K562 (cell line): ENCODE measurements around the gene CEMP1. TPM values are rescaled to one million over a fixed set of nuclear protein-coding genes. Genes with fewer than 3 reads are reported as not detected.
A peak's percentile ranks its signal among the peaks of the same experiment; 100 is the strongest.

Experiments used
- ADNP ChIP-seq: fragments of 200-800 bp; sonication (Bioruptor generic); IDR thresholded peaks from 2 replicates; pipeline ENCODE4 v1.6.1; 2016; ENCODE audit warnings: missing genetic modification characterization, missing compliant biosample characterization
- CBX8 ChIP-seq: fragments of 200-600 bp; sonication (generic); IDR thresholded peaks from 2 replicates; pipeline ENCODE4 v1.6.1; 2012; ENCODE audit warnings: borderline replicate concordance, mixed run types, low read depth, mild to moderate bottlenecking, moderate library complexity, mixed read lengths, low read length, control low read depth, inconsistent platforms; ENCODE audit not compliant: poor library complexity, severe bottlenecking; ENCODE audit errors: extremely low read depth
- CHD1 ChIP-seq: fragments of 200-600 bp; sonication (generic); IDR thresholded peaks from one replicate; pipeline ENCODE4 v1.6.1; 2012; ENCODE audit warnings: mild to moderate bottlenecking, moderate library complexity, low read length, inconsistent platforms
- GTF2E2 ChIP-seq: fragments of 200-800 bp; sonication (Bioruptor generic); IDR thresholded peaks from 2 replicates; pipeline ENCODE4 v1.6.1; 2016; ENCODE audit warnings: missing genetic modification characterization, missing compliant biosample characterization
- HOXB6 ChIP-seq: fragments of 250-450 bp; sonication (Bioruptor Pico); IDR thresholded peaks from 2 replicates; pipeline ENCODE4 v1.5.1; 2022; ENCODE audit warnings: mild to moderate bottlenecking, borderline replicate concordance
- MAFG ChIP-seq: fragments of 450-650 bp; conservative IDR thresholded peaks from 2 replicates; pipeline ENCODE4 v1.6.1; 2016; ENCODE audit warnings: missing genetic modification characterization, missing compliant biosample characterization
- POLR2G ChIP-seq: fragments of 200-400 bp; formaldehyde crosslinking; IDR thresholded peaks from 2 replicates; pipeline ENCODE4 v1.6.1; 2017; ENCODE audit warnings: low read depth, mild to moderate bottlenecking, antibody characterized with exemption, low read length, moderate library complexity
- RB1 ChIP-seq: fragments of 450-650 bp; IDR thresholded peaks from 2 replicates; pipeline ENCODE4 v1.6.1; 2017; ENCODE audit warnings: low read depth, mild to moderate bottlenecking
- SIN3B ChIP-seq: fragments of 450-650 bp; IDR thresholded peaks from 2 replicates; pipeline ENCODE4 v1.6.1; 2017; ENCODE audit warnings: low read depth, mild to moderate bottlenecking, moderate library complexity
- SNRNP70 ChIP-seq: fragments of 200-400 bp; formaldehyde crosslinking; optimal IDR thresholded peaks from 2 replicates; pipeline ENCODE3; 2017; ENCODE audit warnings: low read depth, low read length
- ZNF140 ChIP-seq: fragments of 250-450 bp; sonication (Bioruptor Pico); IDR thresholded peaks from 2 replicates; pipeline ENCODE4 v1.8.0; 2021; ENCODE audit warnings: moderate library complexity, mild to moderate bottlenecking, inconsistent platforms
- ZNF583 ChIP-seq: fragments of 250-450 bp; sonication (Bioruptor Pico); IDR thresholded peaks from 2 replicates; pipeline ENCODE4 v1.4.0; 2020
- ZNF696 ChIP-seq: fragments of 250-450 bp; sonication (Bioruptor Pico); conservative IDR thresholded peaks from 2 replicates; pipeline ENCODE4 v1.4.0; 2020; ENCODE audit warnings: mild to moderate bottlenecking, moderate library complexity
- polyA plus RNA-seq, 8 experiments: library from polyadenylated mRNA; depleted of rRNA in 4 of 8; stranded (reverse) in 5 of 8; unstranded in 3 of 8; fragments of >200 nt; fragmentation: Nextera tagmentation in 2 of 8; fragmentation: Illumina TruSeq in 1 of 8; extraction: Ambion mirVana in 2 of 8; extraction: Trizol in 1 of 8; gene quantifications; 2 replicates each; pipeline versions ENCODE4 v1.2.1 to v1.2.3, GENCODE V29; 2011 to 2014; ENCODE audit warnings: inconsistent platforms in 1 of 8, missing spikeins in 1 of 8
- total RNA-seq, 7 experiments: library from RNA; depleted of rRNA in 6 of 7; stranded (reverse); fragments of >200 nt in 6 of 7; fragmentation: Illumina TruSeq in 2 of 7; extraction: Trizol in 2 of 7; gene quantifications; 2 replicates each; pipeline versions ENCODE4 v1.2.1 to v1.2.3, GENCODE V29; 2011 to 2021; ENCODE audit warnings: low replicate concordance in 1 of 7
- TF ChIP-seq, protein P1 (sequence below): fragments of 450-650 bp; IDR thresholded peaks from 2 replicates; pipeline ENCODE4 v1.6.1; 2017; ENCODE audit warnings: antibody characterized with exemption, mild to moderate bottlenecking
- TF ChIP-seq, protein P2 (sequence below): fragments of 450-650 bp; formaldehyde crosslinking; IDR thresholded peaks from 2 replicates; pipeline ENCODE4 v1.4.0; 2020; ENCODE audit warnings: mild to moderate bottlenecking, mixed read lengths
- TF ChIP-seq, protein P3 (sequence below), 2 experiments: fragments of 200-800 bp in 1 of 2; sonication (Bioruptor generic) in 1 of 2; sonication (generic) in 1 of 2; formaldehyde crosslinking in 1 of 2; IDR thresholded peaks in 1 of 2; conservative IDR thresholded peaks in 1 of 2; 2 replicates each; pipeline versions ENCODE4 v1.5.0 to v1.6.1; 2016 to 2020; ENCODE audit warnings: missing compliant biosample characterization in 1 of 2, missing genetic modification characterization in 1 of 2, missing genetic modification reagents in 1 of 2
- TF ChIP-seq, protein P4 (sequence below): fragments of 250-450 bp; sonication (Bioruptor Pico); IDR thresholded peaks from 2 replicates; pipeline ENCODE4 v1.4.0; 2020; ENCODE audit warnings: borderline replicate concordance

Gene CEMP1
- total and polyA plus RNA-seq, 9 of the 15 experiments (the other 6 are each of a cell fraction or from before 2014, with no cell fraction given): 0.05 to 0.45 TPM; not detected in 7

DNA sequence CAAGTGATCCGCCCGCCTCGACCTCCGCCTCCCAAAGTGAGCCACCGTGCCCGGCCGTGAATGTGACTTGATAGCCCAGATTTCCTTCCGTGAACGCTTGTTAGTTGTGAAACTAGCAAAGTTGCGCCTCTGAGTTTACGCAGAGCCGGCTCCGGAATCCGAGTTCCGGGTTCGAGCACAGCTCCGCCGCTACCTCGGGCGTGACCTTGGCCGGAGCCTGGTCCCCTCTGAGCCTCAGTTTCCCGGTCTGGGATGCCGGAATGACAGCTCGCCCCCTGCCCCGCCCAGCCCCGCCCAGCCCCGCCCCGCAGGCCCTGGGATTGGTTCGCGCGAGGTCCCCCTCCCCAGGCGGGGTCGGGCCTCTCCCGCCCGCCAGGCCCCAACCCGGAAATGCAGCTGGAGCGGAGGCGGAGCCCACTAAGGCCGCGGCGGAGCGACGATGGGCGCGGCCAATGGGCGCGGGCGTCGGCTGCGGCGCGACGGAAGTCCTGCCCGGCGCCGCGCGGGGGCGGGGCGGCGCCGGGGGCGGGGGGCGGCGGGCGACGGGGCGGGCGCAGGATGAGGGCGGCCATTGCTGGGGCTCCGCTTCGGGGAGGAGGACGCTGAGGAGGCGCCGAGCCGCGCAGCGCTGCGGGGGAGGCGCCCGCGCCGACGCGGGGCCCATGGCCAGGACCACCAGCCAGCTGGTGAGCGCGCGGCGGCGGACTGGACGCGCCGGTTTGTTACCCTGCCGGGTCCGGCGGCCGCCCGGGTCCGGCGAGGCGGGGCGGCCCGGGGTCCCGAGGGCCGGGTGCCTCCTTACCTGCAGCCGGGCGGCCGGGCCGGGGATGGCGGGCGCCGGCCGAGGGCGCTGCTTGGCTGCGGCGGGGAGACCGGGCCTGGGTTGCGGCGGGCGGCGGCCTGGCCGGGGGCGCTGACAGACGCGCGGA lies 6.5 kb upstream of the CEMP1 start, which contains the start of gene PDPK1 (continued):
- TF ChIP-seq, protein P1, sequence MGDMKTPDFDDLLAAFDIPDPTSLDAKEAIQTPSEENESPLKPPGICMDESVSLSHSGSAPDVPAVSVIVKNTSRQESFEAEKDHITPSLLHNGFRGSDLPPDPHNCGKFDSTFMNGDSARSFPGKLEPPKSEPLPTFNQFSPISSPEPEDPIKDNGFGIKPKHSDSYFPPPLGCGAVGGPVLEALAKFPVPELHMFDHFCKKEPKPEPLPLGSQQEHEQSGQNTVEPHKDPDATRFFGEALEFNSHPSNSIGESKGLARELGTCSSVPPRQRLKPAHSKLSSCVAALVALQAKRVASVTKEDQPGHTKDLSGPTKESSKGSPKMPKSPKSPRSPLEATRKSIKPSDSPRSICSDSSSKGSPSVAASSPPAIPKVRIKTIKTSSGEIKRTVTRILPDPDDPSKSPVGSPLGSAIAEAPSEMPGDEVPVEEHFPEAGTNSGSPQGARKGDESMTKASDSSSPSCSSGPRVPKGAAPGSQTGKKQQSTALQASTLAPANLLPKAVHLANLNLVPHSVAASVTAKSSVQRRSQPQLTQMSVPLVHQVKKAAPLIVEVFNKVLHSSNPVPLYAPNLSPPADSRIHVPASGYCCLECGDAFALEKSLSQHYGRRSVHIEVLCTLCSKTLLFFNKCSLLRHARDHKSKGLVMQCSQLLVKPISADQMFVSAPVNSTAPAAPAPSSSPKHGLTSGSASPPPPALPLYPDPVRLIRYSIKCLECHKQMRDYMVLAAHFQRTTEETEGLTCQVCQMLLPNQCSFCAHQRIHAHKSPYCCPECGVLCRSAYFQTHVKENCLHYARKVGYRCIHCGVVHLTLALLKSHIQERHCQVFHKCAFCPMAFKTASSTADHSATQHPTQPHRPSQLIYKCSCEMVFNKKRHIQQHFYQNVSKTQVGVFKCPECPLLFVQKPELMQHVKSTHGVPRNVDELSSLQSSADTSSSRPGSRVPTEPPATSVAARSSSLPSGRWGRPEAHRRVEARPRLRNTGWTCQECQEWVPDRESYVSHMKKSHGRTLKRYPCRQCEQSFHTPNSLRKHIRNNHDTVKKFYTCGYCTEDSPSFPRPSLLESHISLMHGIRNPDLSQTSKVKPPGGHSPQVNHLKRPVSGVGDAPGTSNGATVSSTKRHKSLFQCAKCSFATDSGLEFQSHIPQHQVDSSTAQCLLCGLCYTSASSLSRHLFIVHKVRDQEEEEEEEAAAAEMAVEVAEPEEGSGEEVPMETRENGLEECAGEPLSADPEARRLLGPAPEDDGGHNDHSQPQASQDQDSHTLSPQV: no peak; the same call in 1 of the 2 replicates
- TF ChIP-seq, protein P2, sequence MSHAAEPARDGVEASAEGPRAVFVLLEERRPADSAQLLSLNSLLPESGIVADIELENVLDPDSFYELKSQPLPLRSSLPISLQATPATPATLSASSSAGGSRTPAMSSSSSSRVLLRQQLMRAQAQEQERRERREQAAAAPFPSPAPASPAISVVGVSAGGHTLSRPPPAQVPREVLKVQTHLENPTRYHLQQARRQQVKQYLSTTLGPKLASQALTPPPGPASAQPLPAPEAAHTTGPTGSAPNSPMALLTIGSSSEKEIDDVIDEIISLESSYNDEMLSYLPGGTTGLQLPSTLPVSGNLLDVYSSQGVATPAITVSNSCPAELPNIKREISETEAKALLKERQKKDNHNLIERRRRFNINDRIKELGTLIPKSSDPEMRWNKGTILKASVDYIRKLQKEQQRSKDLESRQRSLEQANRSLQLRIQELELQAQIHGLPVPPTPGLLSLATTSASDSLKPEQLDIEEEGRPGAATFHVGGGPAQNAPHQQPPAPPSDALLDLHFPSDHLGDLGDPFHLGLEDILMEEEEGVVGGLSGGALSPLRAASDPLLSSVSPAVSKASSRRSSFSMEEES (CRISPR knock-in tag): no peak
- TF ChIP-seq SIN3B: peak; percentile 74
- no peak for TF ChIP-seq HOXB6 (CRISPR knock-in tag)
- TF ChIP-seq CBX8: no peak
- TF ChIP-seq ZNF583 (CRISPR knock-in tag): no peak
- no peak for TF ChIP-seq SNRNP70
- peak; percentile 54; the same call in 1 of the 2 replicates for TF ChIP-seq RB1
- TF ChIP-seq, protein P3, sequence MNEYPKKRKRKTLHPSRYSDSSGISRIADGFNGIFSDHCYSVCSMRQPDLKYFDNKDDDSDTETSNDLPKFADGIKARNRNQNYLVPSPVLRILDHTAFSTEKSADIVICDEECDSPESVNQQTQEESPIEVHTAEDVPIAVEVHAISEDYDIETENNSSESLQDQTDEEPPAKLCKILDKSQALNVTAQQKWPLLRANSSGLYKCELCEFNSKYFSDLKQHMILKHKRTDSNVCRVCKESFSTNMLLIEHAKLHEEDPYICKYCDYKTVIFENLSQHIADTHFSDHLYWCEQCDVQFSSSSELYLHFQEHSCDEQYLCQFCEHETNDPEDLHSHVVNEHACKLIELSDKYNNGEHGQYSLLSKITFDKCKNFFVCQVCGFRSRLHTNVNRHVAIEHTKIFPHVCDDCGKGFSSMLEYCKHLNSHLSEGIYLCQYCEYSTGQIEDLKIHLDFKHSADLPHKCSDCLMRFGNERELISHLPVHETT (CRISPR knock-in tag; conservative IDR thresholded peaks at IDR 0.05 in 1 of 2, IDR thresholded peaks at IDR 0.05 in 1 of 2): peak in 1 of 2 experiments; percentile 93; a peak in 2 of 4 replicates
- TF ChIP-seq MAFG (tag): no peak
- TF ChIP-seq, protein P4, sequence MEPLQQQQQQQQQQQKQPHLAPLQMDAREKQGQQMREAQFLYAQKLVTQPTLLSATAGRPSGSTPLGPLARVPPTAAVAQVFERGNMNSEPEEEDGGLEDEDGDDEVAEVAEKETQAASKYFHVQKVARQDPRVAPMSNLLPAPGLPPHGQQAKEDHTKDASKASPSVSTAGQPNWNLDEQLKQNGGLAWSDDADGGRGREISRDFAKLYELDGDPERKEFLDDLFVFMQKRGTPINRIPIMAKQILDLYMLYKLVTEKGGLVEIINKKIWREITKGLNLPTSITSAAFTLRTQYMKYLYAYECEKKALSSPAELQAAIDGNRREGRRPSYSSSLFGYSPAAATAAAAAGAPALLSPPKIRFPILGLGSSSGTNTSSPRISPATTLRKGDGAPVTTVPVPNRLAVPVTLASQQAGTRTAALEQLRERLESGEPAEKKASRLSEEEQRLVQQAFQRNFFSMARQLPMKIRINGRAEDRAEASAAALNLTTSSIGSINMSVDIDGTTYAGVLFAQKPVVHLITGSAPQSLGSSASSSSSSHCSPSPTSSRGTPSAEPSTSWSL (CRISPR knock-in tag): no peak
- peak; percentile 11; the same call in 1 of the 2 replicates for TF ChIP-seq ADNP
- TF ChIP-seq ZNF696 (CRISPR knock-in tag): no peak
- TF ChIP-seq POLR2G: peak; percentile 82
- no peak for TF ChIP-seq ZNF140 (CRISPR knock-in tag)
- no peak for TF ChIP-seq GTF2E2
- TF ChIP-seq CHD1: peak; percentile 46
